GM21526 (cell line): Measurements from ENCODE around the gene SLX4IP.

ENCODE experiments used
- ATAC-seq: cut with Tn5 transposase; IDR thresholded peaks from one replicate; pipeline ENCODE4 v1.9.1; 2021; ENCODE audit warnings: moderate library complexity; ENCODE audit not compliant: unreplicated experiment, low FRiP score

Gene SLX4IP

DNA sequence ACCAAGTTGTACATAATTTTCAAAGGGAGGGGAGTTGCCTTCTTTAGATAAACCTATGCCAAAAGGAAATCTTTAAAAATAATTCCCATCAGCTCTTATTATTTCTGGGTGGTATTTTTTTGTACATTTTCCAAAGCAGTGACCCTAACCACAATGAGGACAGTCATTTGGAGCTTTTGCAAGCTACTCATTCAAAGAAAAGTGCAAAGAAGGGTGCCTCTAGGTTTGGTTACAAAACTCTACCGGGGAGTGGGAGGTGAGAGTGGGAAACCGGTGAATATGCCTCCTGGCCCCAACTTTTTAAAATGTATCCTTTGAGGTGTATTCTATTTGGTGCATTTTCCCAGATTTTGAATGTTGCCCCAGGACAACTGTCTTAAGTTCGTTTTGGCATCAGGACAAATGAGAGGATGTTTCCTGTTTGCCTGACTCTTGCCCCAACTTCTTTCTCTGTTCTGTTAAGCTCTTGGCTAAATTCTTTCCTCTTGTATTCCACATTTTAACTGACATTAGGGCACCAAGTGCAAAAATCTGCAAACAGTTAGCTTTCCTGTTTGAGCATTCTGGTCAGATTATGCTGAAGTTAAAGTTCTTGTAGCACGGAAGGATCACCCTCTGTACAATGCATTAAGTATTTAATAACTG lies 78.9 kb downstream of the SLX4IP start:
- no peak for ATAC-seq

DNA sequence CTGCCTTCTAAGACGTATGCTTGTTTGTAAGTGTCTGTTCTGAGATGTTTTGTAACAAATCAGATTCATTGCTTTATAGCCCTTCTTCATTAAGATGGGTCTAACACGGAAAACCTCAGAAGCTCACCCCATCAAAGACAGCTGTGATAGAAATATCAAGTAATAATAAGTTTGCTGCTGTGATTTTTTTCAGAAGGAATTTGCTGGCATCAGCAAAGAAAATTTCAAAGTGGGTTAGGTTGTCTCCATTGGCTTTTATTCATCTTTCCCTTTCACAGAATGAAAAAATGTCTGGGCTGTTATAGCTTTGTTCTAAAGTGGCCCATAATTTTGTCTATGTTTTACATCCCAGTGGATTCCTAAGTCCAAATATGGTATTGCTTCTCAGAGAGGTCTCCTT lies 81.4 kb downstream of the SLX4IP start:
- no peak for ATAC-seq

DNA sequence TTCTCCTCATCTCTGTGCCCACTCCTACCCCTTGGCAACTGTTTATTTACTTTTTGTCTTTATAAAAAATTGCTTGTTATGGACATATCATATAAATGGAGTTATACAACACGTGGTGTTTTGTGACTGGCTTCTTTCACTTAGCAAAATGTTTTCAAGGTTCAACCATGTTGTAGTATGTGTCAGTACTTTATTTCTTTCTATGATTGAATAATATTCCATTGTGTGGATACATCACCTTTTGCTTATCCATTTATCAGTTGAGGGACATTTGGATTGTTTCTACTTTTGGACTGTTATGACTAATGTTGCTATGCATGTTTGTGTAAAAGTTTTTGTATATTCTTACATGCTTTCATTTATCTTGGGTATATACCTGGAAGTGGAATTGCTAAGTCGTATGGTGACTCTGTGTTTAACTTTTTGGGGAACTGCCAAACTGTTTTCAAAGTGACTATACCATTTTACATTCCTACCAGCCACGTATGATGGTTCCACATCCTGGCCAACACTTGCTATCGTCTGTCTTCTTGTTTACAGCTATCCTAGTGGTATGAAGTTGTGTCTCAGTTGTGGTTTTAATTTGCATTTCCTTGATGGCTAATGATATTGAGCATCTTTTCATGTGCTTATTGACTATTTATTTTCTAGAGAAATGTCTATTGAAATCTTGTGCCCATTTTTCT lies 84.4 kb downstream of the SLX4IP start:
- ATAC-seq: no peak

DNA sequence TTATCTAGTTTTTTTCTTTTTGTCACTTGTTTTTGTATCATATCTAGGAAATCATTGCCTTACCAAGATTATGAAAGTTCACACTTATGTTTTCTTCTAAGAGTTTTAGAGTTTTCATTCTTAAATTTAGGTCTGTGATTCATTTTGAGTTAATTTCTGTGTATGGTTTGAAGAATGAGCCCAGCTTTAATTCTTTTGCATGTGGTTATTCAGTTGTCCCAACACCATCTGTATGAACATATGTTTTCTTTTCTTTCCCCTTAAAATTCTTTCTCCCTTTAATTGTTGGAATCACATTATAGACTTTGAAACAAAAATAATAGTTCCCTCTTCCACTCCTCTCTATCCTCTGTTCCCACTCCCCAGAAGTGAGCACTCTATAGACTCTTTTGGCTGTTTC lies 85.4 kb downstream of the SLX4IP start:
- no peak for ATAC-seq

DNA sequence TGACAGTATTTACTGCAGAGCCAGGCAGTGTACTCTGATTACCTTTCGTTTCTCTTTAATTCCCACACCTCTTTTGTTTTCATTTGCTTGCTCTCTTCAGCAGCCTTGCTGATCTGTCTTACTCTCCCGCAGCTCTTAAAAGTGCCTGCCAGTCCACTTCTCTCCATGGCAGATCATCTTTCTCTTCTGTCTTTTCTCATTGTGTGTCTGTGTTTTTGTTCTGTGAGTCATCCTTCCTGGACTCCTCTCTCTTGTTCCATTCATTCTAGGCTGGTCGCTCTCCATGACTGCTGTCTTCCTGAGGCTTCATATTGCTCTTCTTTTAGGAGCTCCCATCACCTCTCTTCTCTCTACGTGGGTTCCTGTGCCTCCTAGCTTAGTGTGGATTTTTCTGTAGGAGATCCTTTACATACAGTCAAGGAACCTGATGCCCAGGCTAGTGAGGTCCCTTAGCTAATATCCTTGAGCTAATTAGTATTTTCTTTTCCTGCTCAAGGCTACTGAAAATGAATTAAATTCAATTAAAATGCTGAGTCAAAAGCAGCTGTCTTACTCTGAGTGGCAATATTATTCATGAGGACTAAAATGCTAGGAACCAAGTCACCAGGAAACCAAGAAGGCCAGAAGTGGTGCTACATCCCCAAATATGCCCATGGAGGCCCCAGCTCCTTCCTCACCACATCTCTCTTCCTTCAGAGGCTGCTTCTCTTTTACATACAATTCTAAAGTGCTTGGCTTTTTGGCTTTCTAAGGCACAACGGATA lies 86.1 kb downstream of the SLX4IP start:
- no peak for ATAC-seq

DNA sequence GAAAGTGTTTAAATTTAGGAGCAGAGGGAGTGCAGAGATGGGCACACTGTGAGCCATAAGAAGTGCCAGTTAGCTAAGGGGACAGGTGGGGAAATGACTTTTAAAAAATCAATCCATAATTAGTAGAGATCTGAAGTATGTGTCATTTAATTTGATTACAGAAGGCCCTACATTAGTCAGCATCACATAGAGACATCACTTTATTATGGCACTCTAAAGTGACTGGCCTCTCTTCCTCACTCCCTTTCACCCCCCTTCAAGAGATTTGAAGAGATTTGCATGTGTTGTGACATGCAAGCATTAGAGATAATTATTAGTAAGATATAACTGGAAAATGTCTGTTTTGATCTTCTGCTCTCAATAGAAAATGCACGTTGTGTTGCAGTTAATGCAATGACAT lies 86.7 kb downstream of the SLX4IP start:
- ATAC-seq: no peak

DNA sequence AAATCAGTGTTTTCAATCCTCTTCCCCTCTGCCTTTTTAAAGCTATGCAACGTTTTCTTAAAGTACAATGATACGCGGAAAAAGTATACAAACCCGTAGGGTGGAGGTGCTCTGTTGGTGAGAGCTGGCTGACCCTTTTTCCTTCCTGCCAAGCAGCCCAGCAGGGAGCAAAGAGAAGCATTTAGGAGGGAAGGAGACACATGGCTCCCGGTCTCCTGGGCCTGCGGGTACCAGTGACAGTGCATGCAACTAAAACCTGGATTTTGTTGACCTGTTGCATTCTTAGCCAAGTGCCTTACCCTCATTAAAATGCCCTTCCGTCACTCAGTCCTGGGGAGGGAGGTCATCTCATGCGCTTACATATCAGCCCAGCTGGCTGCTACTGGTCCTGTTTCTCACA lies 87.2 kb downstream of the SLX4IP start:
- ATAC-seq: no peak

DNA sequence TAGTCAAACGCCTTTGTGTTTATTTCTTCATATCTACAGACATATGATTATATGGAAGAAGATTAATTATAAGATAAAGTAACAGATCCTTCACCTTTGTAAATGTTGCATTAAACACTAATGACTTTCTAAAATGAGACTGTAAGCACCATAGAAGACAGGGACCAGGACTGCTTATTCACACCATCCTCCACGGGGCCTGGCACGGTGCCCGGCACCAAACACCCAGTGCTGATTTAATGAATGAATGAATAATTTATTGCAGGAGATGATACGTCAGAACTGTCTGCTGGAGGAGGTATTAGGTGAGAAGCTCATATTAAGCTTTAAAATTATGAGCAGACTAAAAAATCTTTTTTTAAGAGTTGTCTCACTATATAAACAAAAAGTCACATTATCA lies 88.3 kb downstream of the SLX4IP start:
- no peak for ATAC-seq

DNA sequence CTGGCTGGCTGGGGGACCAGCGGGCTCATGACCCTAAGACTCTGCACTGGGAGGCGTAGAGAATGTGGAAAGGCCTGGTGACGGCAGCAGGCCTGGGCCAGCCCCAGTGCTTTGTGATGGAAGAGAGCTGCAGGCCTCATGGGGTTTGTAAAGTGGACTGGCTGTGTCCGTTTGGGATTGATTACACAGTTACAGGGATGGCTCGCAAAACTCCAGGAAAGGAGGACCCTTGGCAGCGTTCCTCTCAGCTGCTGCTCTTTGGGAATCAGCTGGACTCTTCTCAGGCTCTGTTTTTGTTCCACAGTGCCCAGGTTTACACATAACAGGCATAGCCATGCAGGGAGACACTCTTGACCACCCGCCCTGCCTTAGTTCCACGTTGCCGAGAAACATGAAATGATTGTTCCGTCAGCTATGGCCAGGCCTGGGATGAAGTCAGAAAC lies 89.0 kb downstream of the SLX4IP start:
- ATAC-seq: no peak

DNA sequence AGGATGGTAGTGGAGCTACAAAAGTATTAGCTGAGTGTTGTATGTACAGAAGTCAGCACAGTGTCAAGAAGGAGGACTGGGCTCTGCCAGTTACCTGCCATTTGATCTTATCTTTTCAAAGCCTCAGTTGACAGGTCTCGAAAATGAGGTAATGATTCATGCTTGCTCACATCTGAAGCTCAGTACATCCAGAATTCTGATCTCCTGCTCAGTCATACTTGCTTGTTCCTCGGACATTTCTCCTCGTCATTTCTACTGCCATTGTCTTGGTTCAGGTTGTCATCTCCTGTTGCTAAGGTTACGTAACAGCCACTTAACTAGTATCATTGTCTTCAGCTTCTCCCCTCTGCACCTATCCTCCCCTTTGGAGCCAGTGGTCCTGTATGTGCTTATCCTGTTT lies 89.5 kb downstream of the SLX4IP start:
- ATAC-seq: no peak

DNA sequence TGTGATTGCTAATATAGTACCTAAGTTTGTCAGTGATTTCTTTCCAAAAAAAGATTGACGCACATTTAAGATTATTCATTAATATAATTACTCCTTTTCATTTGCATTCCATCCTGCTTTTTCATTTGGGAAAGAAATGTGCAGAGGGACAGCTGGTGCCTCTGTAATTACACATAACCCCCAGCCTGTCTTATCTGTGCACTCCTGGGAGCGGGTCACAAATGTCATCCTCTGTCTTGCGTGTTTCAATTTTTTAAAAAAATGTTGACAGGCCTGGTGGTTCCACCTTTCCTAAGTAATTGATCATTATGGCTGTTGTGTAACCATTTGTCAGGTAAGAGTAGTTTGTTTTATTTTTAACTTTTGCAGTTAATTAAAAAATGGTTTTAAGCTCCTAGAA lies 92.7 kb downstream of the SLX4IP start:
- ATAC-seq: no peak

DNA sequence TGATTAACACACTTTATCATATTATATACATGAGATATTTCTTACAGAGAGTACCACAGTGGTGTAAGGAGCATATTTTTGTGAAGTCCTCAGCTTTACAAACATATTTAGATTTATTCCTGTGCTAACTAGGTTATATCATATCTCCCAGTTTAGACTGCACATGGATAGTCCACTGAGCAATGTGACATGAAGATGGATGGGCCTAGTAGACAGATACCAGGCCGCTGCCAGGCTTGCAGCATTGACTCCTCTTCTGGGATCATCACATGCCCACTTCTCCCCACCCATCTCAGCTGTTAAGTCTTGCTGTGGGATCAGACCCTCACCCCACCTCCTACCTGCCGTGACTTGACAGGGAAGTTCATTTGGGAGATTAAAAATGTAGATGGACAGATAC lies 95.8 kb downstream of the SLX4IP start:
- no peak for ATAC-seq

DNA sequence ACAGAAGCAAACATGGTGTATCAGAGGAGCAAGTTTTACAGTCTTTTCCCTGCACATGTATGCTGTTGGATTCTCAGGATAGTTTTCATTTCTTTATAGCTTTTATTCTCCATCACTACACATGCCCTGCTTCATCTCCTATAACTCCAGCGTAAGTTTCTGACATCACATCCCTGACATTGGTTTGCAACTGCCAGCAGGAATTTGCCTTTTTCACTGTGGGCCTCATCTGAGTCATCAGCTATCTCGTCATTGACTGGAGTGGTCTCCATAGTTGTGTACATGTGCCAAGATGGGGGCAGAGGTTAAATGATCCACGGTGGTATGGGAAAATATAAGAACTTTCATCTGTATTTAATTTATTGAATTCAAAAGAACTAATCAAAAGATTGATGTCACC lies 96.7 kb downstream of the SLX4IP start:
- ATAC-seq: no peak

DNA sequence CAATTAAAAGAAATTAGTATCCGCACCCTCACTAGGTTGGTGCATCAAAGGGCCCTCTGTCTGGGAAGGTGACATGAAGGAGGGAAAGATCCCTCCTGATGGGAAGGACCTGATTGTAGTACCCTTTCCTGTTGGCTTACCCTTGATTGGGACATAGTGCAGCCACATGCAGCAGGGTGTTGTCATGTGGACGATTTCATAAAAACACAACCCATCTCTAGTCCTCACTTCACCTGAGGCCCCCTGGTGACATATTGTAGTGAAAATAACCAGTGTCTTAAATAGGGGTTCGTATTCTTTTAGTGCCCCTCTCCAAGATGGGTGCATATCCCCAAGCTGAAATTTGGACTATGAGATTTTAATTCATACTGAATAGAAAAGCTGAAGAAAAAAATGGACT lies 97.3 kb downstream of the SLX4IP start:
- no peak for ATAC-seq

DNA sequence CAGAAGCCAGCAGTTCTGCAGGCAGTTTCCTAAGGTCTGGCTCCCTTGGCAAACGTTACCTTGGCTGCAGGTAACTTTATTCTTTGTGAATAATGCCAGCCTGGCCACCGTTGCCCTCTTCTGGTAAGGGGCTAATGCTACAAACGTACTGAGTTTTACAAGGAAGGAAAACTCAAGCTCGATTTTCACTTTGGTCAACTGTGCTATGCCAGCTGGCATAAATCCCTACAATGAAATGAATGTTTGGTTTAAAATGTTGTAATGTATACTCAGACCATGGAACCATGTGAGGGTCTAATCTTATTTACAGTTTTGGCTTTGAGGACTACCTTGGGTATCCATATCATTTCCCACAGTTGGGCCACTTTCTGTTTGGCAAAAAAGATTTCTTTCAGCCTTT lies 101.4 kb downstream of the SLX4IP start:
- no peak for ATAC-seq

DNA sequence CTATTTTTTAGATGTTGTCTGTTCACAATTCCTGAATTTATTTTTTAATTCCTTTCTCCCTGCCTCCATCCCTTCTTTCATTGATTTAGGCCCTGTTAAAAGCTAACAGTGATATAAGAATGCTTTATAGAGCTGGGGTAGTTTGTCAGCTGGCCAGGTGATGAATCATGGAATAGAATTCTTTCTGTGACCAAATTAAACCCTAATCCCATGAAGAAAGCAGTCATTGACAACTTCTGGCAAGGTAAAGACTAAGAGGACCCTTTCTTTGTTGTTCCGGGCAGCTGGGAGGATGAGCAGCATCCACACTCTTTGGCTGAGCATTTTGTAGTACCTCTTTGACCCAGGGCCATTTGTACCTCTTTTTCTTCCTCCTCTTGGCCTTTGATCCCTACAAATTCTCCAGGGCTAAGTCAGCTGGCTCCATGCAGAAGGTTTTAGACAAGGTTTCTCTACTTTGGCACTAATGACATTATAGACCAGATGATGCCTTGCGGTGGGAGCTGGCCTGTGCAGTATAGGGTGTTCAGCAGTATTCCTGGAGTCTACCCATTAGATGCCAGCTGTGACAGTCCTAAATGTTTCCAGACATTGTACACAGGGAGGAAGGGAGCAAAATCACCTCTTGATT lies 102.9 kb downstream of the SLX4IP start:
- no peak for ATAC-seq

DNA sequence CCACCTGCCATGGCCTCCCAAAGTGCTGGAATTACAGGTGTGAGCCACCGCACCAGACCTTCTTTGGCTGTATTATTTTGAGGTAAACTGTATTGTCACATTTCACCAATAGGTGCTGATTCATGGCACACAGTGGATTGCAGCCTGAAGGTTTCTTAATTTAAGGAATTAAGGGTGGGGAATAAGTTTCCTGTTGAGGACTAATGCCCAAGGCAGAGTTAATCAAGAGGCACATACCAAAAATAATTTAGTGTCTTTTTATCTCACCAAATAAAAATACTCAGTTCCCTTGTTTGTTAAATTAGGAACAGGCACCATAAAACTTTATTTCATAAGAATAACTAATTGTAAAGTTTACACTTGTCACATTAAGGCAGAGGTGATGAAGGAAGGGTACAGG lies 103.7 kb downstream of the SLX4IP start:
- no peak for ATAC-seq

DNA sequence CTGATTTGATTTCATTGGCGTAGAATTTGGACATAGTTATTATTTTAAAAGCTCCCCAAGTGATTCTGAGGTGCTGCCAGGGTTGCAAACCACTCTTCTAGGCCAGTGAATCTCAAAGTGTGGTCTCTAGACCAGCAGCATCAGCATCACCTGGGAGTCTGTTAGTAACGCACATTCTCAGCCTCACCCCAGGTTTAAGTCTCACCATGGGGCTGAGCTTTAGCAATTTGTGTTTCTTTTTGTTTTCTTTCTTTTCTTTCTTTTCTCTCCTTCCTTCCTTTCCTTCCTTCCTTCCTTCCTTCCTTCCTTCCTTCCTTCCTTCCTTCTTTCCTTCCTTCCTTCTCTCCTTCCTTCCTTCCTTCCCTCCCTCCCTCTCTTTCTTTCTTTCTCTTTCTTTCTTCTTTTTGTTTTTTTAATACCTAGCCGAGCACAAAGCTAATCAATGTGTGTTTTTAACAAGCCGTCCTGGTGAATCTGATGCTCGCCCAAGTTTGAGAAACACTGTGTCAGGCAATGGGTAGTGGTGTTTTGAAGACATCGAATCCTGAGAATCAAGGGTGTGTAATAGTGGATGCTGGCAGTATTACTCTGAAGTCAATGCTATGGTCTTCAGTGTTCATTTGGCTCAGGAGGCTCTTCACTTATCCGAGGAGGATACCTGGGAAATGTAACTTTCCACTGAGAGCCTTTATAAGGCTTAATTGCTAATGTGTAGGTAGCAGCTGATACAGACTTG lies 104.9 kb downstream of the SLX4IP start:
- ATAC-seq: no peak

DNA sequence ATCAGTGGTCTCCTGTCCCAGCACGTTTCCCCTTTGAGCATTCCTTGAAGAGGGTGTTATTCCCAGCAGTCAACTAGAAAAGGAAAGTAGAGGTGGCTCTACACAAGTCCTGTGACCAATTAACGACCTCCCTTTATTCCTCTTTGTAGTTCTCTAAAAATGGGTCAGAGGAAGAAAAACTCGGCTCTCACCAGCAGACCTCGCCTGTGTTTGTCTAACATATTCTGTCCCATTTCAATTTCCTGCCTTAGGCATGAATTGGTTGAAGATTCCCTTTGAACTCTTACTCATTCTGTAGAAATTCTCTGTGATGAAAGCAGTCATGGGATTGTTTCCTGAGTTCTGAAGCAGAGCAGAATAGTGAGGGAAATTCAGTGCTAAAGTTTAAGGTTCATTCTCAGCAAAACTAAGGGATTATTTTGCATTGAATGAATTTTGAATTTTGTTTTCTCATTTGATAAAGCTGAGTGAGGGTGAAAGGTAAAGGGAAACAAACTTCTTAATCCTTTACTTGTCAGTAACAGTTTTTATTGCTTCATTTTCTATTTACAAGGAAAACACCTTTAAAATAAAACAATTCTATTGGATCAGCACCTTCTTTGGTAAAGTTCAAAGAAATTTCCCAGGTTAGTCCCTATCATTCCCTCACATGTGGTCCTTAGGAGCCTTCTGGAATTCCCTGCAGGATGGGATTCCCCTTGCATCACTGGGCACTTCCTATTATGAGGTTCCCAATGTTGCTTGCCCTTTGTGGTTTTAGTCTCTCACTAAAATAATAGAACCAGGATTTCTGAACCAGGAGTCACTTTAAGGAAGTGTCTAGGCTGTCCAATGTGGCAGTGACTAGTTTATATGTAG lies 105.8 kb downstream of the SLX4IP start:
- ATAC-seq: no peak
